ENCODE data around the gene ATPAF2.

- TF ChIP-seq, protein P1, sequence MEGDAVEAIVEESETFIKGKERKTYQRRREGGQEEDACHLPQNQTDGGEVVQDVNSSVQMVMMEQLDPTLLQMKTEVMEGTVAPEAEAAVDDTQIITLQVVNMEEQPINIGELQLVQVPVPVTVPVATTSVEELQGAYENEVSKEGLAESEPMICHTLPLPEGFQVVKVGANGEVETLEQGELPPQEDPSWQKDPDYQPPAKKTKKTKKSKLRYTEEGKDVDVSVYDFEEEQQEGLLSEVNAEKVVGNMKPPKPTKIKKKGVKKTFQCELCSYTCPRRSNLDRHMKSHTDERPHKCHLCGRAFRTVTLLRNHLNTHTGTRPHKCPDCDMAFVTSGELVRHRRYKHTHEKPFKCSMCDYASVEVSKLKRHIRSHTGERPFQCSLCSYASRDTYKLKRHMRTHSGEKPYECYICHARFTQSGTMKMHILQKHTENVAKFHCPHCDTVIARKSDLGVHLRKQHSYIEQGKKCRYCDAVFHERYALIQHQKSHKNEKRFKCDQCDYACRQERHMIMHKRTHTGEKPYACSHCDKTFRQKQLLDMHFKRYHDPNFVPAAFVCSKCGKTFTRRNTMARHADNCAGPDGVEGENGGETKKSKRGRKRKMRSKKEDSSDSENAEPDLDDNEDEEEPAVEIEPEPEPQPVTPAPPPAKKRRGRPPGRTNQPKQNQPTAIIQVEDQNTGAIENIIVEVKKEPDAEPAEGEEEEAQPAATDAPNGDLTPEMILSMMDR (IDR thresholded peaks at IDR 0.05), result no peak
- TF ChIP-seq POLR2A (IDR thresholded peaks at IDR 0.05) (no peak), EP300 (IDR thresholded peaks at IDR 0.05) (no peak)
Observed at GRCh38 chr17:18039535-18040260, 730 bp upstream of the ATPAF2 start.
